ENCODE results near the gene ADPRHL1.

The ADPRHL1 gene

DNA sequence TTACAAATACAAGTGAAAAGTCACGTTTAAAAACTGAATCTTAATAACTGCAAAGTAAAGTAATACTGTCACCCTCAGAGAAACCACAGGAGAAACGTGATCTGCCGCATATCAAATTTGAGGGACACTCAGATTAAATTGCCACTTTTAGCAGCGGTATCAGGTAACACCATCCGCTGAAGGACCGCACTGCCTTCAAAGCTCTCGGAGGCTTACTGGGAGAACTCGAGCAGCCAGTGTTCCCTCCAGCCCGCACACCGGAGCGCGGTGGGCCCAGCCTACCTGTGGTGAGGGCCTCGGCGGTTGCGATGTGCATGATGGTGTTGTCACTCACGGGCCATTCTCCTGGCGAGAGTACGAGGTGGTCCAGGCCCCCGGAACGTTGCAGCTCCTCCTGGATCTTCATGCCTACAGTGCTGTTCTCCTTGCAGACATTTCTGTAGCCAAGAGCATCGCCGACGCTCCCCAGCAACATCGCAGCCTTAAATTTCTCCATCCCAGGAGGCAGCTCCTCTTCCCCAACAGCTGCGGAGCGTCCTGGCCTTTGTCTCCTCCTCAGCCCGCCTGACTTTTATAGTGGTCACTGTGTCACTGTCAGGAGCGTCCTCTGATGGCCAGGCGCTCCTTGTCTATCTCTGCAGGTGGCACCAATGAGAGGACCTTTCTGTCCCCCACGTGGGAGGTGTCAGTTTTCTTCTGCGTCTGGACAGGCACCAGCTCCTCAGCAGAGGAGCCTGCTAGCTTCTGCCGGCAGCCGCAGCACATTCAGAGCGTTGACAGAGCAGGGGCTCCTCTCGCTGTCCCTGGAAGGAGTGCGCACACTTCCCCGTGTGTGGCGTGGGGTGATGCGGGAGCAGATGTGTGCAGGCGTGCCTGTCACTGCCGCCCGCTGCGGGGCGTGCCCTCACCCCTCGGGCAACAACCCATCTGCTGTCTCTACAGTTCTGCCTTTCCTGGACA, at the start of gene ADPRHL1:
Gene ADPRHL1, minus strand, starts transcription at position 547 of the 960 bp plus-strand sequence. Its CDS starts 51 bp downstream, at position 496.
- Histone ChIP-seq H3K4me3 (ENCODE audit: low read length) (no peak within 1 kb of the TSS), H3K27ac (ENCODE audit: low read length) (no peak within 1 kb of the TSS), H2AFZ (ENCODE audit: low read length) (no peak within 1 kb of the TSS), H3K4me1 (ENCODE audit: low read length) (no peaks in the 10 kb centered on the region), H3K9me3 (replicated peaks; ENCODE audit: insufficient read depth, low read length) (no peaks in the 10 kb centered on the region), H3K9me2 (replicated peaks; ENCODE audit: insufficient read depth, low read length) (no peaks in the 10 kb centered on the region), H3K36me3 (replicated peaks; ENCODE audit: insufficient read depth, low read length) (no peaks in the 10 kb centered on the region), H3K27me3 (replicated peaks; ENCODE audit: insufficient read depth, low read length) (no peaks in the 10 kb centered on the region), H3K79me2 (ENCODE audit: low read length) (no peaks in the 10 kb centered on the region), H4K20me1 (ENCODE audit: insufficient read depth, low read length) (no peaks in the 10 kb centered on the region), H3K4me2 (ENCODE audit: low read depth, low read length) (no peak within 1 kb of the TSS), H3F3A (ENCODE audit: insufficient read depth, low read length) (no peaks in the 10 kb centered on the region), H3K9ac (ENCODE audit: low read length) (no peak within 1 kb of the TSS)
- no peak for DNase-seq
- TF ChIP-seq CTCF (IDR thresholded peaks at IDR 0.05; ENCODE audit: low read length) = no peak
- no peak for TF ChIP-seq EZH2 (optimal IDR thresholded peaks at IDR 0.05; ENCODE audit: low read depth, low read length)
- no peak for TF ChIP-seq EZH2phosphoT487 (IDR thresholded peaks at IDR 0.05; ENCODE audit: low read length)

- no peak for DNase-seq
- no peaks in the 10 kb centered on the region for H3K4me1 ChIP-seq (ENCODE audit: low read length)
- no peak overlapping the region for H3K9ac ChIP-seq (ENCODE audit: low read length)
- H3K36me3 ChIP-seq (replicated peaks; ENCODE audit: insufficient read depth, low read length) = peaks cover 5% of the 10 kb centered on the region; the same call in 1 of the 2 replicates
- no peak overlapping the region for H3K4me2 ChIP-seq (ENCODE audit: low read depth, low read length)
- no peak overlapping the region for H3K4me3 ChIP-seq (ENCODE audit: low read length)
- no peak overlapping the region for H2AFZ ChIP-seq (ENCODE audit: low read length)
- TF ChIP-seq EZH2phosphoT487 (IDR thresholded peaks at IDR 0.05; ENCODE audit: low read length) (no peak), EZH2 (optimal IDR thresholded peaks at IDR 0.05; ENCODE audit: low read depth, low read length) (no peak), CTCF (IDR thresholded peaks at IDR 0.05; ENCODE audit: low read length) (no peak)
- H3K27ac ChIP-seq (ENCODE audit: low read length) = no peak overlapping the region
- no peaks in the 10 kb centered on the region for H3K27me3 ChIP-seq (replicated peaks; ENCODE audit: insufficient read depth, low read length)
- no peaks in the 10 kb centered on the region for H3K79me2 ChIP-seq (ENCODE audit: low read length)
- no peaks in the 10 kb centered on the region for H3K9me3 ChIP-seq (replicated peaks; ENCODE audit: insufficient read depth, low read length)
- no peaks in the 10 kb centered on the region for H3F3A ChIP-seq (ENCODE audit: insufficient read depth, low read length)
- no peaks in the 10 kb centered on the region for H3K9me2 ChIP-seq (replicated peaks; ENCODE audit: insufficient read depth, low read length)
- H4K20me1 ChIP-seq (ENCODE audit: insufficient read depth, low read length) = no peaks in the 10 kb centered on the region
Measured at GRCh38 chr13:113502686-113503085, 49.4 kb upstream of the ADPRHL1 start.

DNA sequence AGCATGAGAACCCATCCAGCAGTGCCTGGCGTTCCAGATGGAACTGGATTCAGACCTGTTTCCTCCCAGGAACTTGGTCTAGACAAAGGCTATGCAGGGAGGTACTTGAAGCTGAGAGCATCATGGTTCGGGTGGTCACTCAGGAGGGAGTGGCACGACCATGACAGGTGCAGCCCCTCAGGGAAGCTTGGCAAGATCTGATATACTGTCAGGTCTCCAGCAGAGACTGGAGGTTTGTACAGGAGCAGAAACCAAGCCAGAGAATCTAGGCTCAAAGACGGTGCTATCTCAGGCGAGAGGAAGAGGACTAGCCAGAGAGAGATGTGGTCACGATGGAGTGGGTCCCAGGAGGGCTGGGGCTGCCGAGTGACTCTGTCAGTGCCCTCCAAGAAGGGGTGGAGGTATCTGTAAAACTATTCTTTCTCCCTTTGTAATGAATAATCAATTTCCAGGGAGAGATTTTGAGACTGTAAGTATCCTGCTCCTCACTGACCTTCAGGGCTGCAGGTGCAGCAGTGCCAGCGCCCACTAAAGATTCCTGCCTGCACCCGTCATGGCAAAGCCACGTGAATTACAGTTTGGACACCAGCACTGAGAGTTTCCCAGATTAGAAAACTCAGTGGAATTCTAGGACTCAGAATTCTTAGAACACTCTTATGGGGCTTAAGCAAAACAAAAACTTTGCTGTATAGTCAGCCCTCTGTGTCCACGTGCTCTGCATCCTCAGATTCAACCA, 47.4 kb upstream of the ADPRHL1 start:
- no peaks in the 10 kb centered on the region for H3K27me3 ChIP-seq (replicated peaks; ENCODE audit: insufficient read depth, low read length)
- H3K4me1 ChIP-seq (ENCODE audit: low read length) = no peaks in the 10 kb centered on the region
- H3K9me3 ChIP-seq (replicated peaks; ENCODE audit: insufficient read depth, low read length) = no peaks in the 10 kb centered on the region
- no peaks in the 10 kb centered on the region for H4K20me1 ChIP-seq (ENCODE audit: insufficient read depth, low read length)
- peaks cover 9% of the 10 kb centered on the region; the same call in 1 of the 2 replicates for H3F3A ChIP-seq (ENCODE audit: insufficient read depth, low read length)
- no peak overlapping the region for H3K4me2 ChIP-seq (ENCODE audit: low read depth, low read length)
- H3K9ac ChIP-seq (ENCODE audit: low read length) = no peak overlapping the region
- TF ChIP-seq CTCF (IDR thresholded peaks at IDR 0.05; ENCODE audit: low read length) (no peak), EZH2phosphoT487 (IDR thresholded peaks at IDR 0.05; ENCODE audit: low read length) (no peak), EZH2 (optimal IDR thresholded peaks at IDR 0.05; ENCODE audit: low read depth, low read length) (no peak)
- H3K9me2 ChIP-seq (replicated peaks; ENCODE audit: insufficient read depth, low read length) = no peaks in the 10 kb centered on the region
- DNase-seq = no peak
- H3K36me3 ChIP-seq (replicated peaks; ENCODE audit: insufficient read depth, low read length) = peaks cover 5% of the 10 kb centered on the region
- H3K27ac ChIP-seq (ENCODE audit: low read length) = no peak overlapping the region
- no peak overlapping the region for H3K4me3 ChIP-seq (ENCODE audit: low read length)
- peaks cover 1% of the 10 kb centered on the region; the same call in 1 of the 2 replicates for H3K79me2 ChIP-seq (ENCODE audit: low read length)
- no peak overlapping the region for H2AFZ ChIP-seq (ENCODE audit: low read length)

Measured in MM.1S (cell line).